ENCODE data around the gene SYTL2.
"Not testable (repeated sequence)": the region's sequence is repeated elsewhere in the genome, so short reads cannot be mapped to it uniquely, and the experiment has no call there.

SYTL2 gene

DNA sequence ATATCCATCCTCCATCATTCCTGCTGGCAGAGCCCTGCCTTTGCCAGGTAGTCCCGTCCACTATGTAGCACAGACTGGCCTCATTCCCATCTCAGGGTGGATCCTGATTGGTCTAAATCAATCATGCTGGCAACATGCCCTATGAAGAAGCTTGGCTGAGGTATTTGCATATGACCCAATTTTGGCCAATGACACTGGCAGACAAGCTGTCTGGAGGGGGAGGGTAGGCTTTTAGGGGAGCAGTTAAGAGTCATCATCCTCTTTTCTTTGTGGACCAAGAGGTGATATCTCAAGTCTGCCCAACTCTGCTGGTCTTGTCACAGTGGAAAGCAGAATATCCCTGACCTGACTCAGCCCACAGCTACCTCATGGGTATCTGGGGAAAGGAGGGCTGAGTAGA lies 130.0 kb downstream of the SYTL2 start:
- DNase-seq, result no peak

DNA sequence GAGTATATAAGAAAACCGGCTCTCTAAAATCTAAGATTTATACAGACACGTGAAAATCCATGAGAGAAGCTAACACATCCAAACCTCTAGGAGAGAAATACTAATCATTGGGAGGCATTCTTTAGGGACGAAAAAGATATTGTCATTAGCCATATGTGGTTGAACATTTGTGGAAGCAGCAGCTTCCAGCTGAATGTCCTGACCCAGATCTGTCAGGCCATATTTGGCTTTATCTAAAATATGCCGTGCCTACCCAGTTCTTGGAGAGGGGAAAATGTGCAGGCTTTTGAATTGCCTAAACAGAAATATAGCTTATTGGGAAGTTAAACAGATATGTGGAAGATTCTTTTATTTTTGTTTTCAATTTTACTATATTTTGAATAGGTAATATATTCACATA lies 131.4 kb downstream of the SYTL2 start:
- DNase-seq, result no peak

DNA sequence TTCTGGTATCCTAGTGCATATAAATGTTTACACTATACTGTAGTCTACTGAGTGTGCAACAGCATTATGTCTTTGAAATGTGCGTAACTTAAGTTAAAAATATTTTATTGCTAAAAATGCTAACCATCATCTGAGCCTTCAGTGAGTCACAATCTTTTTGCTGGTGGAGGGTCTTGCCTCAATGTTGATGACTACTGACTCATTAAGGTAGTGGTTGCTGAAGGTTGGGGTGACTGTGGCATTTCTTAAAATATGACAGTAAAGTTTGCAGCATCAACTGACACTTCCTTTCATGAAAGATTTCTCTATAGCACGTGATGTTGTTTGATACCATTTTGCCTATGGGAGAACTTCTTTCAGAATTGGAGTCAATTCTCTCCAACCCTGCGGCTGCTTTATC lies 137.5 kb downstream of the SYTL2 start:
- DNase-seq, result peak; percentile 7

DNA sequence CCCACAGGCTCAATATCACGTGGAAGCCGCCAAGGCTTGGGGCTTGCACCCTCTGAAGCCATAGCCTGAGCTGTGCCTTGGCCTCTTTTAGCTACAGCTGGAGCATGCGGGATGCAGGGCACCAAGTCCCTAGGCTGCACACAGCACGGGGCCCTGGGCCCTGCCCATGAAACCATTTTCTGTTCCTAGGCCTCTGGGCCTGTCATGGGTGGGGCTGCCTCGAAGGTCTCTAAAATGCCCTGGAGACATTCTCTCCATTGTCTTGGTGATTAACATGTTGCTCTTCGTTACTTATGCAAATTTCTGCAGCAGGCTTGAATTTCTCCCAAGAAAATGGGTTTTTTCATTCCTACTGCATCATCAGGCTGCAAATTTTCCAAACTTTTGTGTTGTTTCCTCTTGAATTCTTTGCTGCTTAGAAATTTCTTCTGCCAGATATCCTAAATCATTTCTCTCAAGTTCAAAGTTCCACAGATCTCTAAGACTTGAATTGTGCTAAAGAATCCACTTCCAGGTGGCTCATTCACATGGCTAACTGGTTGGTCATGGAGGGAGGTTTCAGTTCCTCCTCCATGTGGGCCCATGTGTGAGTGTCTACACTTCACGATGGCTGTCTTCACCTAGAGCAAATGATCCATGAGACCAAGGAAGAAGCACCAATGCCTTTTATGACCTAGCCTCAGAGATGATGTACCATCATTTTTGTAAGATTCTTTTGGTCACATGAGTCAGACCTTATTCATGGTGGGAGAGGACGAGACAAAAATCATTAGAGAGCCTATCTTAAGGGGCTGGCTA lies 138.6 kb downstream of the SYTL2 start:
- DNase-seq, result no peak

DNA sequence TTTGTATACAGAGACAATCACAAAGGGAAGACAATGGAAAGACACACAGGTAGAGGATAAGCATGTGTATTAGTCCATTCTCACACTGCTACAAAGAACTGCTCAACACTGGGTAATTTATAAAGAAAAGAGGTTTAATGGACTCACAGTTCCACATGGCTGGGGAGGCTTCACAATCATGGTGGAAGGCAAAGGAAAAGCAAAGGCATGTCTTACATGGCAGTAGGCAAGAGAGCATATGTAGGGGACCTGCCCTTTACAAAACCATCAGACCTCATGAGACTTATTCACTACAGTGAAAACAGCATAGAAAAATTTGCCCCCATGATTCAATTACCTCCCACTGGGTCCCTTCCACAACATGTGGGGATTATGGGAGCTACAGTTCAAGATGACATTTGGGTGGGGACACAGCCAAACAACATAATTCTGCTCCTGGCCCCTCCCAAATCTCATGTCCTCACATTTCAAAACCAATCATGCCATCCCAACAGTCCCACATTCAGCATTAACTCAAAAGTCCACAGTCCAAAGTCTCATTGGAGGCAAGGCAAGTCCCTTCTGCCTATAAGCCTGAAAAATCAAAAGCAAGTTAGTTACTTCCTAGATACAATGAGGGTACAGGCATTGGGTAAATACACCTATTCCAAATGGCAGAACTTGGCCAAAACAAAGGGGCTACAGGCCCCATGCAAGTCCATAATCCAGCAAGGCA lies 139.8 kb downstream of the SYTL2 start:
- not testable (repeated sequence) for DNase-seq

DNA sequence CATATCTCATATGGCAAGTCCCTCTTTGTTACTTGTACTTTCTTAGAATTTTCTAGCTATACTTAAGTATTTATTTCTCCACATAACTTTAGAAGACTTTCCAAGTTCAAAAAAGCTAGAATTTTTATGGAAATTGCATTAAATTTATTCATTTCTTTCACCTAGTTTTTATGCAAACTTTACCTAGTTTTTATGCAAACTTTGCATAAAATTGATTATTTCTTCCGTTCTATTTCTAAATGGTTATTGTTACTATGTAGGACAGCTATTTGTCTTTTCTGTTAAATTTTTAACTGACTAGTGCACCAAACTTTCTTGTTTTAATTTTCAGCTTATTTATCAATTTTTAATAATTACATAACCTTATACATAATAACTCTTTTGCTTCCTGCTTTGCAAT lies 142.8 kb downstream of the SYTL2 start:
- DNase-seq, result no peak

DNA sequence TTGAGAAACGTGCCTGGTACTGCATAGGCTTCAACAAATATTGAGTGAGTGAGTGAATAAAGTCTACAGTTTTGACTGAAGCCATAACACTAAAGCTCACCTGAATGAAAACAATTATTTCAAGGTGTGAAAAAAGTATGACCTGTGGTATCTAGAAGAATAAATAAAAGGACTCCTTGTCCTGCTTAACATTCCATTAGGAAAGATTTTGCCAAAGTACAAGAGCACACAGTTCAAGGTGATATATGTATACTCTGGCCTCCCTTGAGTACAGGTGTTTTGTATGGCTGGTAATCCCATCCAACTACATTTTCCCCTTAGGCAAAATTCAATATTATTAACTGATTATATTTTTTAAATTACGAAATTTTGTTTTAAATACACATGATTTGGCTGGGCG lies 144.3 kb downstream of the SYTL2 start:
- DNase-seq, result no peak

DNA sequence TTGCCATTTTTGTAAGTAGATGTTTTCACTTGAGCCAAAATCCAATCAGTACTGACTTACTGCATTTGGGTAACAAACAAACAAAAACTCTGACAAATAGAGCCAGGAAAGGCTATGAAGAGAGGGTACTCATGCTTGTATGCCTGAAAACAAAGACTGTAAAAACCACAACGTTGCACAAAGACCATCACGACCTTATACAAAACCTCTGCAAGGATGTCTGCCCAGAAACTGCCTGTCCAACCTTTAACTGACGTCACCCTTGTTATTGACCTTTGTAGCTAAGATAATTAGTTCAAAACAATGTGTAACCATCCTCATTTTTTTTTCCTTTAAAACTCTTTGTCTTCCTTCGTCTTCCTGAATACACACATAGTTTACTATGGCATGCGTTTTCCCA lies 145.2 kb downstream of the SYTL2 start:
- DNase-seq, result no peak

DNA sequence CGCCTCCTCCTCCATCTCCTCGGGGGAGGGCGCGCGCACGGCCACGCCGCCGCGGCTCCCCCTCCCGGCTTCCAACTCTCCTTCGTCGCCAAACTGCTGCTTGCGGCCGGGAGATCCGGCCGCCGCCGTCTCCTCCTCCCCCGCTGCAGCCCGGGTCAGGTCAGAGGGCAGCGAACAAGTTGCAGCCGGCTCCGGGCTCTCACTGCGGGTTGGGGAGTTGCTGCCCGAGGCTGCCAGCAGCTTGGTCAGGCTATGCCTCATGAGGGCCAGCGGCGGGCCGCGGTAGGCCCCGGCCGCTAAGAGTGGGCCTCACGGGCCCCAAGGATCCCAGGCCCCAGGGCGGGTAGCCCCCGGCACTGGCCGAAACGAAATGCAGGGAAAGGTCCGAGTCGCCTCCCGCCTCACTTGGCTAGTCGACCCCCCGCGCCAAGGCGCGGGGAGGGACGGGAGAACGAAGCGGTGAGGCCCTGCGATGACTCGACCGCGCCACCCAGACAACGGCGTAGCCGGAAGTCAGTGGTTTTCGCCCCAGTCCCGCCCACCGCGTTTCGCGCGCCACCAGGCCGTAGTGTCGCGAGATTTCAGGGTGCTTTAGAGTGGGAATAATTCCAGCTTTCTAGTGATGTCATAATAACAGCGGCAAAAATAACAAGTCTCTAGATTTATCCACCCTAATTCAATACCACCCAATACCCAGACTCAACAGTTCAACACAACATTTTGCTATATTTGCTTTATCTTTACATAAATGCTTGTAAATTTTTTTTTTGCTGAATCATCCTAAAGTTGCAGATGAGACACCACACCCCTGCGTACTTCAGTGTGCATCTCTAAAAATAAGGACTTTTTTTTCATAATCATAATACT lies 146.1 kb downstream of the SYTL2 start, which contains the start of gene CREBZF:
Gene CREBZF, minus strand, starts transcription at position 515 of the 867 bp plus-strand sequence. Its CDS starts 254 bp downstream, at position 261.
- peak; percentile 91 for DNase-seq

DNA sequence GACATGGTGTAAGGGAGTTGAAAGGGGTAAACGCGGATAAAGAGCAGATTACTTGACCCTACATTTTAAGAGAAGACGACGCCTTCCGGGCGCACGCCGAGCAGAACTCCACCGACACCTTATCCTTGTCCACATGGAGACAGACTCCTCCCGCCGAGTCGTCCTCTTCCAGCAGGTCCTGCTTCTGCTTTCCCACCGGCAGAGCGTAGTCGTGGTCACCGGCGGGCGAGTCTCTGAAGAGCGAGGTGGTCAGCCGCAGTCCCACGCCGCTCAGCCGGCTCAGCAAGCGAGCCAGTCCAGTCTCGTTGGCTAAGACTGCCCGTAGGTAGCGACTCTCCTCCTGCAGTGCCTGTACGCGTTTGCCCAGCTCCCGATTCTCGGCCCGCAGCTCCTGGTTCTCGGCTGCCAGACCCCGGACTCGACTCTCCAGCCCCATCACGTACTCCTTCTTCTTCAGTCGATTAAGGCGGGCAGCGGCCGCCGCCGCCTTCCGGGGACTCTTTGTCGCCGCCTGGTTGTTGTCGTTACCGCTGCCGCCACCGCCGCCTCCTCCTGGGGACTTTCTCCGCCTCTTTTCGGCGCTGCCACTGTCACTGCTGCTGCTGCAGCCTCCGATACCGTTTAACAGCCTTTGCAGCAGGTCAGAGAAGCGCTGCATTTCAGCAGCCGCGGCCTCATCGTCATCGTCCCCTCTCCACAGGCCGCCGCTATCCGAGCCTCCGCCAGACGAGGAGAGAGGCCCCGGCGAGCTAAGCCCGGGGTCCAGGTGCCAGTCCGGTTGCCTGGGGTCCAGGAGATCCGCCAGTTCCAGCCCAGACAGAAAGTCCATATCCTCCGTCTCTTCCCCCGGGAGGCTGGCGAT lies 147.0 kb downstream of the SYTL2 start:
- peak; percentile 78 for DNase-seq

DNA sequence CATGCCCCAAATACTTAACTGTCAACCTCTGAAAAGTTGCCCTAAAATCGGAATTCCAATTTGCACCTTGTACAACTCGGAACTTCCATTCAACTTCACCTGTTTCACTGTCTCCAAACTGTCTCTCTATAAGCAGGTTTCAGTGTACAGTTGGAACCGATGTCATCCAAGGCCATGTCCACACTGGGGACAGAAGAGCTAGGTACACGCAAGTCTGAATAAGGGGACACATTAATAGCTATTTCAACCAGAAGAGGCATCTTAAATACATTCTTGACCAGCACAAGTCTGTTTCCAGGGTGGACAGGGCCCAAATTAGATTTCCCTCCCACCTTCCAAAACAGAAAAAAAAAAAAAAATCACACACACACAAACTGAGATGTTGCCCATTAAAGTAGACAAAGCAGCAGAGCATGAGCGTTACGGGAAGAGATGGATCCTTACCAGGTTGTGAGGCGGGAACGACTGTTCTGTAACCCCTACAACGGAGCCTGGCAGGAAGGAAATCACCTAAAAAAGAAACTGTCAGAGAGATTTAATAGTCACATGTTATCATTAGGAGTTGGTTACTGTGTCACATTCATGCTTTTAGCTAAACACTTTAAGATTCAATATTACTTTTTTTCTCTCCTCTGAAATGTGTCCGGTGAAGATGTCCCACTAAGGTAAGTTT lies 147.7 kb downstream of the SYTL2 start:
- DNase-seq, result no peak

DNA sequence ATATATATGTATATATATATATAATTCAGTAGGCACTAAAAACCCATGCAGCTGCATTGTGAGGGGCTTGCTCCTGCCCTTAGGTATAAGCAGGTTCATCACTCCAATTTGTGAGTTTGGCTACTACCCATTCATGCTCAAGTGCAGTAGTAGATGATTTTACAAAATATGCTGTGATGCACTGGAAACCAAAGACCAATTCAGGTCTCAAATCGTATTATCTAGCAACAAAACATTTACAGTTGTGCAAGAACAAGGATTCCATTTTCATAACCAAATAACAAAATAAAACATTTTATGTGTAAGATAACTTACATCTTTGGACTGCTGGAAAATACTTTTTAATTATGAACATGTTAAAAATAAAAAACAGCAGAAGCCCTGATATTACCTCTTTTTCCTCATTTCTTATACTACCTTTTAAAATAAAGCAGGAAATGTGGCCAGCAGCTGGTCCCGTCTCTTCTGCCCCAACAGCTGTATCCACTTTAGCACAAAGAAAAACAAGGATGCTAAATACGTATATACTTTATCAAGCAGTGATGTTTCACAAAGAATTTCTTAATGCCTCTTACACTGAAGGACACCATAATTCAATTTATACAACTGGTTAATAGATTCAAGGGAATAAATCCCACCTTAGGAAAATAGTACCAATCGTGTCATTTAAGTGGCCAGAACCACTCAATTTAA lies 148.8 kb downstream of the SYTL2 start:
- DNase-seq, result no peak

DNA sequence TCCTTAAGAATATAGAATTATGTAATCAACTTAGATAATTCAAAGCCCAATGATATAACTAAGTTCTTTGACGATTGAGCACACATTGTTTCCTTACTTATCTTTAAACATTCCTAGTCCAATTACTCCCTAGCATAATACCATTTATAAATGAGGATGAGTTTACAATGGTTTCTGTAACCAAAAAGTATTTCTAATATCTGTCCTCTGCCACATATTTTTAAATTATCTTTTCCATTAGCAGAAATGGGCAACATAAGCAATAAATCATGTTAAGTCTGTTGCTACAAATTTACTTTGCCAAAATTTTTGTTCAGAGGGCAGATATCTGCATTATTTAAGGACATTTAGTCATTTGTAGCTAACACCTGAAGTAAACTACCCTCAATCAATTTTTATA lies 152.8 kb downstream of the SYTL2 start:
- DNase-seq, result no peak

DNA sequence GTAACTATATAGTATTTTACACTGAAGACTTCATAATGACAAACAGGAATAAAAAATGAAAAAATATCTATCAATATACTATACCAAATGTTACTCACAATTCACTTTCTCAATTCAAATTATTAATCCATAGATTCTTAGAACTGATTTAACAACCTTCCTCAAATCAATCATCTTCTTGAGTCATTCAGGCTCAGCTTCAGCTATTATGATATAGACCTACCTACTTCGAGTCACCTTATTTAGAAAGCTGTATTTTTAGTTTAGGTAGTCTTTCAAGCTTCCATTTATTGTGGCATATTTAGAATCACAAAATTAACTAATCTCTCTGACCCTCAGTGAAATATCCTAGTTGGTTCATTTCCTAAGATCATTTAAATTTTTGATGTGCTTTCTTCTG lies 154.2 kb downstream of the SYTL2 start:
- no peak for DNase-seq

DNA sequence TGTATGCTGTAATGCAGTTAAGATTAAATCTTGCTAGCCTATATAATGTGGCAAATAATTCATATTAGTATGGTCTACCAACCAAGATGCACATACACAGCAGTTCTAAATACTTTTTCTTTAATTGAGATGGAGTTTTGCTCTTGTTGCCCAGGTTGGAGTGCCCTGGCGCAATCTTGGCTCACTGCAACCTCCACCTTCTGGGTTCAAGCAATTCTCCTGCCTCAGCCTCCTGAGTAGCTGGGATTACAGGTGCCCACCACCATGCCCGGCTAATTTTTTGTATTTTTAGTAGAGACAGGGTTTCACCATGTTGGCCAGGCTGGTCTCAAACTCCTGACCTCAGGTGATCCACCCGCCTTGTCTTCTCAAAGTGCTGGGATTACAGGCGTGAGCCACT lies 156.6 kb downstream of the SYTL2 start:
- not testable (repeated sequence) for DNase-seq

DNA sequence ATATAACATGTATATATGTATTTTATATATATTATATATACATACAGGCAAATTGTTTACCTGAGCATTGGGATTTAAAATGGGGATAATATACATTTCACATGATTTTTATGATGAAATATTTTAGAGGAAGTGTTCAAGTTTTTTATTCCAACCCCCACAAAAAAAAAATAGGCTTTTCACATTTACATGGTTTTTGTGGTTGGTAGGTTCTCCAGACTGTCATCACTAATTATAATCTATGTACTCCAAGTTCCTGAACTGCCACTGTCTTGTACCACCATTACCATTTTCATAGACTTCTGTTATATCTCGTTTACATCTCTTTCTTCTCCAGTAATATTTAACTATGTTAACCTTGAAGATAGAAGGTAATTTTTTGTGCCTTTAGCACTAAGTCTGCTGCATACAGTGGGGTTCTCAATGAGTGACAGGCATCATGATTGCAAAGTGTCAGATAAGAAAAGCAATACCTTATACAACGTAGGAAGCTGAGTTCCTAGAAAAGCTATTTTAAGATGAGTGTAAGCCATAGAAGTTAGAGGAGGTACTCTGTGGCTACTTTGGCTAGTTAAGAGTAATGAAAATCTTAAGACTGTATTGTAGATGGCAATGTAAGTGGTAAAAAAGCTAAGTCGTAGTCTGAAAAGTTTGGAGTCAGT lies 158.0 kb downstream of the SYTL2 start:
- DNase-seq, result no peak

DNA sequence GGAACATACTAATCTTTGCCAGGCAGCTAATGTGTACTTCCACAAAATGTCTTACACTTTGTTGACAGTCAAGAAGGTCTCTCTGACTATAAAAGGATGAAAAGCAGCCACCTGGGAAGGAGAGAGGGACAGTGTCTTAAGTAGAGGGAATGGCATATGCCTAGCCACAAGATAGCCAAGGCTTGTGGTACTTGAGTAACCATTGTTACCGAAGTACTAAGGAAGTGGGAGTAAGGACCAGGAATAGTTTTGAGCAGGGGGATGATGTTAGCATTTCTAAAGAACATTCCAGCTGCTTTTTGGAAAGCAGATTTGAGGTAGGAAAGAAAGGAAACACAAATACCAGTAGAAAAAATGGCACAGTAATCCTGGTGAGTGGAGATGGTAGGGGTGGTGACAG lies 159.8 kb downstream of the SYTL2 start:
- DNase-seq, result no peak

DNA sequence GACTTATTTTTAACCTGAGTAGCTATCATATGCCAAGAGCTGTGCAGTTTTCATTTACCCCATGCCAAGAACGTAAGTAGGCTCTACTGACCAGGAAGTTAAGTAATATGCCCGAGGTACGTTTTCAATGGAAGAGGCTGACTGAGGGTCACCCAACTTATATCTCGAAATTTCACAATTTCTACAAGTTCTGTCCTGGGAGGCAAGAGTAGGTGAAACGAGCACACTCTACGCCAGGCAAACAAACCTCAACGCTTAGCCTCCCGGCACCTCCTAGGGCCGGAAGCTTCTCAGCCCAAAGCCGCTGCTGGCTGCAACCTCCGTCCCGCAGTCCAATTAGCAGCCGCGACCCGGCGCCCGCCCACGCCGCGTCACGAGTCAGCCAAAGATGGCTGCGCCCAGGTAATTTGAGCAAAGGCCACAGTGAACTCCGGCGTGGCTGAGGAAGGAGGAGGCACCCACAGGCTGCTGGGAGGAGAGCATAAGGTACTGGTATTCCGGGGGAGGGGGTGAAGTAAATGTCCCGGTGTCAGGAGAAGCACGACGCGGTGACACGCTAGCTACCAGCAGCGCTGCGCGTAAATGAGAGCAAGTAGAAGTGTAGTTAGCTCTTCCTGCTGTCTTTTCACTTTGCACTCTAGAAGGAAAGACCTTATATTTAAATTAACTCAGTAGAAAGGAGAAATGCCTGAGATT lies 163.2 kb downstream of the SYTL2 start, which contains the start of gene TMEM126A:
Gene TMEM126A, plus strand, starts transcription at position 364 of the 696 bp plus-strand sequence. CDS start 2,289 bp downstream, outside the sequence.
- peak; percentile 81 for DNase-seq

DNA sequence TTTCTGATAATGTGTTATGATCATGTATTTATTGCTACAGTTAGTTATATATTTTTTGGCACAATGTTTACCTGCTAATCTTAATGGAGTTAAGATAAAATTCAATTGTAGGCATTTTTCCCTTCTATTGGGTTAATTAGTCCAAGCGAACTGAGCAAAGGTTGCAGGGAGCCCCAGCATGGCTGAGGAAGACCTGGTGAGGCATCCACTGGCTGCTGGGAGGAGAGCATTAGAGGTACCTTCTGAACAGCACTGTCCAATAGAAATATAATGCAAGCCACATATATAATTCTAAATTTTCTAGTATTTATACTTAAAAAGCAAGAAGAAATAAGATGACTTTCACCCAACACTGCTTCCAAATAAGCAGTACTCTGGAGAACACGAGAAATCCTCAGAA lies 163.9 kb downstream of the SYTL2 start:
- DNase-seq, result no peak

All from NK-92 treated with Interleukin-12 subunit alpha and Interleukin-12 subunit beta, amount 100 ng/mL, for 24 hours (cell line).